ENCODE data around the gene RCVRN. TPM values are rescaled to one million over a fixed set of nuclear protein-coding genes. Genes with fewer than 3 reads are reported as not detected.
"Not testable (repeated sequence)": the region's sequence is repeated elsewhere in the genome, so short reads cannot be mapped to it uniquely, and the experiment has no call there.

Gene RCVRN
- polyA plus RNA-seq, 1 experiment: not detected

DNA sequence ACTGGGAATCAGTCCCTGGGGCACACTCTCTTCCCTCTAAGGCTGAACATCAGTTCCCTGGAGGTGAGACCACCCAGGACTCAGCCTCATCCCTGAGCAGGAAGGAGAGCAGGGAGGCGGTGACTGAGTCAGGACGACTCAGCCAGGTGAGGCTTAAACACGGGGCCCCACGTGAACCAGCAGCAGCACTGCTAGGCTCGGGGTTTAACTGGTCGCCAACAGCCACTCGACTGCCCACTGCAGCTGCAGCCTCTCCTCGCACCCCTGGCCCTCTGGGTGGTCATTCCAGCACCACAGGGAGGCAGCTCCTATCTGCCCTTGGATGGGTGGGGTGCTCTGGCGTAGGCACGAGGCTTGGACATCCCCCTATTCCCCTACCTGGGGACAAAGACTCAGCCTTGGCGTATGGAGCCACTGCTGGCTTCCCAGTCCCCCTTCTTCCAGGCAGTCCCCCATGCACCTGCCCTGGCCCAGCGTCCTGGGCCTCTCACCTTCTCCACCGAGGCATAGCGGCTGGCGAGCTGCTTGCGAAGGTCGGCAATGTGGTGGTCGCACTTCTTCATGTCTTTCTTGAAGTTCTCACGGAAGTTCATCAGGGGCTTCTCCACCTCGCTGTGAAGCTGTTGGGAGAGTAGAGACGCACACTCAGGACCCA lies 21.2 kb upstream of the RCVRN start:
- DNase-seq (ENCODE audit: low read depth, low spot score): no peak
- Histone ChIP-seq H3K27me3 (ENCODE audit: control insufficient read depth, insufficient read depth, low read length) (no peaks in the 10 kb centered on the region), H3K4me3 (ENCODE audit: low read depth, low read length) (no peak overlapping the region), H3K27ac (ENCODE audit: low read depth, low read length) (no peak overlapping the region), H3K9me3 (ENCODE audit: control insufficient read depth, insufficient read depth, low read length) (no peaks in the 10 kb centered on the region; the same call in 1 of the 2 replicates)
- no peak for TF ChIP-seq CTCF (IDR thresholded peaks at IDR 0.05; ENCODE audit: low read depth, low read length)
- ChIA-PET CTCF (interaction anchor here (0.8 to 9.4 kb wide), 2 partner anchors 691 to 1324 kb away, joined by 6 to 205 read pairs; no protein-coding TSS in a partner anchor), POLR2A (no interaction called here)

DNA sequence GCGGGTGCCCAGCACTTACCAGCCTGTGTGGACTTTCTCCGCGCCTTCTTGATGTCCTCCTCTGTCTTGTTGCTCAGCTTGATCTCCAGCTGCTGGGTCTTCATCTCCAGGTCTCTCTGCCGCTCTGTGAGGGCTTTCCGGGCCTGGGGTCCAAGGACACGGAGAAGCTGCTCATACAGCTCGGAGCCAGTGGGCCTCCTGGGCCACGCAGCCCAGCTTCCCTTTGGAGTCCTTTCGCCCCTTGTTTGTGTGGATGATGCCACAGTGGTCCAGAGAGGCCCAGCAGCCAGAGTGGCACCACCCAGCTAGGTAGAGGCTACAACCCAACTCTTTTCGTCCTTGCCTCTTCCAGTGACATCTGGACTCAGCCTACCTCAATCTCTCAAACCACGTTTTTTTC lies 20.4 kb upstream of the RCVRN start:
- Histone ChIP-seq H3K27ac (ENCODE audit: low read depth, low read length) (no peak overlapping the region), H3K27me3 (ENCODE audit: control insufficient read depth, insufficient read depth, low read length) (no peaks in the 10 kb centered on the region), H3K4me3 (ENCODE audit: low read depth, low read length) (no peak overlapping the region), H3K9me3 (ENCODE audit: control insufficient read depth, insufficient read depth, low read length) (no peaks in the 10 kb centered on the region; the same call in 1 of the 2 replicates)
- DNase-seq (ENCODE audit: low read depth, low spot score): no peak
- ChIA-PET POLR2A (no interaction called here), CTCF (interaction anchor here (0.6 to 9.4 kb wide), 5 partner anchors 29 to 920 kb away, joined by 3 to 205 read pairs (median 4); no protein-coding TSS in a partner anchor)
- no peak for TF ChIP-seq CTCF (IDR thresholded peaks at IDR 0.05; ENCODE audit: low read depth, low read length)

DNA sequence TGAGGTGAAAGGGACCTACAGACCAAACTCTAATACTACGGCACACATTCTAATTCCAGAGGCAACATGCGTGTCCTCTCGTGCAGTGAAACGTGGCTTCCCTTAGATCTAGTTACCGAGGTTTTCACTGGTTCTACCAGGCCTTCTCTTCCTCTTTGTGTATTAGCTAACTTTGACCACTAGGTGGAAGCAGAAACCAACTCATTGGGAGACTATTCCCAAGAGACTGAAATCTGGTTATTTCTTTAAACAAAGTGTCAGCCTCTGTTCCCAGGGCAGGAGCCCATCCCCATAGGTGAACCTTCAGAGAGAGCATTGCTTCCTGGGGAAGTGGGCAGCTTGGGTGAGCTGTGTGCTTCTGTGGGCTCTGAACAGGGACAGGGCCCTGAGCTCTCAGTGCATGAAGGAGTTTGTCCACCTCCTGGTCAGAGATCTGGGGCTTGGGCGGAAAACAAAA lies 19.7 kb upstream of the RCVRN start:
- CTCF ChIA-PET: interaction anchor here (0.6 to 9.4 kb wide), 12 partner anchors 9 to 920 kb away, joined by 3 to 205 read pairs (median 3); no protein-coding TSS in a partner anchor
- Histone ChIP-seq H3K27ac (ENCODE audit: low read depth, low read length) (peak overlapping the region; percentile 21), H3K9me3 (ENCODE audit: control insufficient read depth, insufficient read depth, low read length) (no peaks in the 10 kb centered on the region; the same call in 1 of the 2 replicates), H3K27me3 (ENCODE audit: control insufficient read depth, insufficient read depth, low read length) (no peaks in the 10 kb centered on the region), H3K4me3 (ENCODE audit: low read depth, low read length) (no peak overlapping the region)
- POLR2A ChIA-PET: no interaction called here
- peak; percentile 85 for TF ChIP-seq CTCF (IDR thresholded peaks at IDR 0.05; ENCODE audit: low read depth, low read length)
- peak; percentile 21 for DNase-seq (ENCODE audit: low read depth, low spot score)

DNA sequence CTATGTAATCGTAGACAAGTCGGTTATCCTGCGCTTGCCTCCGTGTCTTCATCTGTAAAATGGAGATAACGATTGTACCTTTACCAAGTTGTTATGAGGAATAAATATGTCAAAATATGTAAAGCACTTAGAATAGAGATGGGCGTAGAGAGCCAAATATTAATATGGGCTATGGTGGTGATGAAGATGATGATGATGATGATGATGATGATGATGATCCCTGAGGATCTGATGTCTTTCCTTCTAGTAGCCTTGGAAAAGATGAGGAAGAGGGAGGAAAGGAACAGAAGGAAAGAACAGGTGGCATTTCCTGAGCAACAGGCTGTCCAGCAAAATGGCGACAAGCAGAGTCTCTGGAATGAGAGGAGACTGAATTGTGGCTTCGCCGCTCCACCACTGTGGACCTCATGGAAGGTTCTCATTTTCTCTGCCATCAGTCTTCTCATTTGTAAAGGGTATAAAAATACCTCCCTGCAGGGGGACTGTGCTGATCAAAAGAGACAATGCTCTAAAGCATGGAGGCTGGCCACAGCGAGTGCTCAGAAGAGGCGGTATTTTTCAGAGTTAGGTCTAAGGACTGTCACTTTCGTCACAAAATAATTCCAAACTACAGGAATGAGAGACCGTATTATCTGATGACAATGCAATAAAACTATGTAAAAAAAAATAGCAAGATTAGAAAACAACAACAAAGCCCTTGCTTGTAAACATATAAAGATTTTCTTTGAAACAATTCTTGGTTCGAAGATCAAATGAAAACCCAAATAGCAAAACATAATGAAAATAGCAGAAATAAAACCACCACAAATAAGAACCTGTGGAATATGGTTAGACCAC lies 17.2 kb upstream of the RCVRN start:
- CTCF ChIA-PET: interaction anchor here (0.6 to 9.4 kb wide), 4 partner anchors 683 to 696 kb away, joined by 3 to 205 read pairs (median 20); no protein-coding TSS in a partner anchor
- Histone ChIP-seq H3K4me3 (ENCODE audit: low read depth, low read length) (no peak overlapping the region), H3K9me3 (ENCODE audit: control insufficient read depth, insufficient read depth, low read length) (peaks cover 14% of the 10 kb centered on the region), H3K27me3 (ENCODE audit: control insufficient read depth, insufficient read depth, low read length) (no peaks in the 10 kb centered on the region), H3K27ac (ENCODE audit: low read depth, low read length) (no peak overlapping the region)
- no peak for DNase-seq (ENCODE audit: low read depth, low spot score)
- TF ChIP-seq CTCF (IDR thresholded peaks at IDR 0.05; ENCODE audit: low read depth, low read length): no peak
- POLR2A ChIA-PET: no interaction called here

DNA sequence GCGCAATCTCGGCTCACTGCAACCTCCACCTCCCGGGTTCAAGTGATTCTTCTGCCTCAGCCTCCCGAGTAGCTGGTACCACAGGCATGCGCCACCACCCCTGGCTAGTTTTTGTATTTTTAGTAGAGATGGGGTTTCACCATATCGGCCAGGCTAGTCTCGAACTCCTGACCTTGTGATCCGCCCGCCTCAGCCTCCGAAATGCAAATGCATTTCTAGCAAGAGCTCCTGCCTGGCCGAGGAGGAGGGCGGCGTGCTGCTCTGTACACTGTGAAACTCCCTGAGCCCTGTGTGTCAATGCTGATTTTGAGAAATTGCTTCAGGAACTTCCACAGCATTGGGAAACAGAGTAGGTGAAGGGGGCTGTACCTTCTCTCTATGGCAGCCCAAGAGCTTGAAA lies 16.1 kb upstream of the RCVRN start:
- H3K4me3 ChIP-seq (ENCODE audit: low read depth, low read length); DNase-seq (ENCODE audit: low read depth, low spot score); POLR2A ChIA-PET; H3K27me3 ChIP-seq (ENCODE audit: control insufficient read depth, insufficient read depth, low read length); H3K27ac ChIP-seq (ENCODE audit: low read depth, low read length): not testable (repeated sequence)
- peaks cover 22% of the 10 kb centered on the region for H3K9me3 ChIP-seq (ENCODE audit: control insufficient read depth, insufficient read depth, low read length)
- CTCF ChIA-PET: interaction anchor here (0.6 to 7.2 kb wide), 3 partner anchors 684 to 697 kb away, joined by 3 to 36 read pairs (median 4); no protein-coding TSS in a partner anchor

Measured in AG04450 (cell line).